Activated effector memory CD4-positive, alpha-beta T cell treated with anti-CD3 and anti-CD28 coated beads, Interleukin-2, amount 50 U/mL, for 16 hours (primary cell): Measurements from ENCODE around the gene PHACTR3.
A peak's percentile ranks its signal among the peaks of the same experiment; 100 is the strongest.

Experiments used
- DNase-seq: peaks from one replicate; pipeline ENCODE4 v3.0.0-alpha.2; 2020

PHACTR3 gene

GRCh38 chr20:59784365-59784764 lies 180.0 kb downstream of the PHACTR3 start:
- DNase-seq: no peak

GRCh38 chr20:59784791-59785668 lies 180.7 kb downstream of the PHACTR3 start:
- DNase-seq: no peak

GRCh38 chr20:59785669-59785959 lies 181.3 kb downstream of the PHACTR3 start:
- no peak for DNase-seq

- DNase-seq: no peak
Measured at GRCh38 chr20:59785986-59786795, 181.9 kb downstream of the PHACTR3 start.

- DNase-seq: no peak
Measured at GRCh38 chr20:59786801-59787537, 182.6 kb downstream of the PHACTR3 start.

- no peak for DNase-seq
Measured at GRCh38 chr20:59787538-59787890, 183.2 kb downstream of the PHACTR3 start.

- DNase-seq: no peak
Measured at GRCh38 chr20:59788196-59788735, 183.9 kb downstream of the PHACTR3 start.

- DNase-seq: no peak
Measured at GRCh38 chr20:59788811-59789397, 184.6 kb downstream of the PHACTR3 start.

GRCh38 chr20:59789686-59790085 lies 185.3 kb downstream of the PHACTR3 start:
- DNase-seq: no peak

GRCh38 chr20:59790346-59790745 lies 186.0 kb downstream of the PHACTR3 start:
- DNase-seq: no peak

- no peak for DNase-seq
Measured at GRCh38 chr20:59792300-59792699, 188.0 kb downstream of the PHACTR3 start.

- DNase-seq: no peak
Measured at GRCh38 chr20:59794555-59794954, 190.2 kb downstream of the PHACTR3 start.

GRCh38 chr20:59800309-59800708 lies 196.0 kb downstream of the PHACTR3 start:
- no peak for DNase-seq

- DNase-seq: no peak
Measured at GRCh38 chr20:59802018-59802417, 197.7 kb downstream of the PHACTR3 start.

- no peak for DNase-seq
Measured at GRCh38 chr20:59802471-59803221, 198.3 kb downstream of the PHACTR3 start.

- no peak for DNase-seq
Measured at GRCh38 chr20:59804347-59804746, 200.0 kb downstream of the PHACTR3 start.

GRCh38 chr20:59804871-59805665 lies 200.7 kb downstream of the PHACTR3 start:
- DNase-seq: peak; percentile 33

GRCh38 chr20:59805786-59806577 lies 201.6 kb downstream of the PHACTR3 start:
- DNase-seq: peak; percentile 41

GRCh38 chr20:59806578-59806975 lies 202.2 kb downstream of the PHACTR3 start:
- peak; percentile 3 for DNase-seq
